ENCODE measurements around the gene NOTUM.
A peak's percentile ranks its signal among the peaks of the same experiment; 100 is the strongest.

NOTUM gene

DNA sequence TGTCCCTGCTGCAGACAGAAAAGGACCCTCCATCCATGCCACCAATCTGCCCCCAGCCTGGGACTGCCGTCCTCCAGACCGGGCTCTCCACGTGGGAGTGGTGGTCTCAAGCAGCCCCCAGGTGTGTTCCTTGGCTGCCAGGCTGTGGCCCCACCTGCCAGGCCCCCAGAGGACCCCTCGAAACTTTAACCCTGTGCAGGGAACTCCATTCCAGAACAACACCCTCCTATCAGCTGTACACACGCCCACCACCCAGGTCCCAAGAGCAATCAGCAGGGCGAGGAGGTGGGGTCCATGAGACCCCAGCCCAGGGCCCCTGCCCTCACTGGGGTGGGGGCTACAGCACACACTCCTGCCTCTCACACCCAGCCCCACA lies 25.3 kb downstream of the NOTUM start:
- DNase-seq (ENCODE audit: low read depth in 2 of 2) = no peak

DNA sequence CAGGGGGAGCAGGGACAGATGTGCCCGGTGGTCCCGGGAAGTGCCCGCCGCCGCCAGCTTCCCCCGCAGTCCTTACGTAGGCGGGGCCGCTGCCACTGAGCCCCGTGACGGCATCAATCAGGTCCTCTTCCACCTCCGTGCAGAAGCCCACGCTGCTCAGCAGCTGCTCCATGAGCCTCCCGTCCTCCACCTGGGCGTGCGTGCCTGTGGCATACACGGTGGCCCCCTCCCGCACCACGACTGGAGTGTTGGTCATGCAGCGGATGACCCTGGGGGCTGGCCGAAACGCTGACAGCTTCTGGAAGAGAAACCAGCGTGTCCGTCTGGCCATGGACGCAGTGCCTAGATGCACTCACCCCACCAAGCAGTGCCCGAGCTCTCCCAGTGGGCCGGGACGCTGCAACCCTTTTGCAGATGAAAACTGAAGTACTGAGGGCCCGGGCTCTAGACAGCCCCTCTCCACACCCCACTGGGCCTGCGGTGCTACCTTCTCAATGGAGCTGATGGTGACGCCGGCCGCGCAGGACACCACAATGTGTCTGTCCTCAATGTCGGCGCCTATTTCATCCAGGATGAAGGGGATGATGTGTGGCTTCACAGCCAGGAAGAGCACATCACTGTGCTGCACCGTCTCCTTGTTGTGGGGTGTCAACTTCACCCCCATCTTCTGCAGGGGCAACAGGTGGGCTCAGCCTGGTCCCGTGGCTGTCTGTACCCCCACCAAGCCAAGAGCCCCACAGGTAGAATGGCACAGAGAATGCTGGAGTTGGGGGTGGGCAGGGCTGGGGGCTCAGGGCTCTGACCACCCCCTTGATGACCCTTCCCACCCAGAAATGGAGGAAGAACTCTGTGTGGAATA lies 25.9 kb downstream of the NOTUM start:
- no peak for DNase-seq (ENCODE audit: low read depth in 2 of 2)

DNA sequence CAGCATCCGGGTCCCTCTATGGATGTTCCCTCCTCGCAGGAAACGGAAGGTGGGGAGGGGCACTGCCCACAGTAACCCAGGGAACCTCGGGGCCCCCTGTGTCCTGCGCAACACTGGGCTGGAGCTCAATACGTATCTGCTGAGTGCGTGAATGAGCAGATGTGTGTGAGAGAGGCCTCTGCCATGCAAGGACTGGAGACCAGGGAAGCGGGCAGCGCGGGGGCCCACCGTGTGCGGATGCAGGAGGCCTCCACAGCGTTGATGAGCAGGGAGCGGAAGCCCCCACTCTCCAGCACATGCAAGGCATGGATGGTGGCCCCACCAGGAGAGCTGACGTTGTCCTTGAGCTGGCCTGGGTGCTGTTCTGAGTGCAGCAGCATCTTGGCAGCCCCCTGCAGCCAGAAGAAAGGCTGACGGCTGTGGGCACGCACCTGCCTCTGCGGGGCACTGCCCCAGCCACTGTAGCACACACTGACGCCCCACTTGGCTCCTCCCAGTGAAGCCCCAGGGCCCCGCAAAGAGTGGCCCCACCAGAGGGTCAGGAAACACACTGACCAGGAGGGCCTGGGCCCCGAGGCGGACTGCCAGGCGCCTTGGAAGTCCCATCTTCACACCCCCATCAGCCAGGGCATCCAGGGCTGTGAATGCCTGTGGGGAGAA lies 26.8 kb downstream of the NOTUM start:
- no peak for DNase-seq (ENCODE audit: low read depth in 2 of 2)

DNA sequence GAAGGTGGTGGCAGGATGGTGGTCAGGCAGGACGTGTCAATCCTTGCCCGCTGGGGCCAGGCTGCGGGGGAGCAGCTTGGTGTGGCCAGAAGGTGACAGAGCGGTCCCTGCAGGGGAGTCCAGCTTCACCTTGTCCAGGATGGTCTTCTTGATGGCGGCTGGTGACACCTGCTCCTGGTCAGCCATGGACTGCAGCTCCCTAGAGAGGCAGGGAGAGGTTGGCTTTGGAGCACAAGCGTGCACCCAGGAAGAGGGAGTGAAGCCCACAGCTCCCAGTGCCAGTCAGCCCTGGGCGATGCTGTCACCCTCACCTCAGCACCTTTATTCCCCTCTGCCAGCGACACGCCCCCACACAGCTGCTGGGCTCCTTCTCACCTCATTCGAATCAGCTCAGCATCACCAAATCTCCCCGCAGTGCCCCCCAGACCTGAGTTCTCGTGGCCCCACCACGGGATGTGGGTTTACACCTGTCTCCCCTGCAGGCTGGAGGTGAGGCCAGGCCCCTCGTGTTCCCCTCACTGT lies 27.7 kb downstream of the NOTUM start:
- DNase-seq (ENCODE audit: low read depth in 2 of 2) = no peak

DNA sequence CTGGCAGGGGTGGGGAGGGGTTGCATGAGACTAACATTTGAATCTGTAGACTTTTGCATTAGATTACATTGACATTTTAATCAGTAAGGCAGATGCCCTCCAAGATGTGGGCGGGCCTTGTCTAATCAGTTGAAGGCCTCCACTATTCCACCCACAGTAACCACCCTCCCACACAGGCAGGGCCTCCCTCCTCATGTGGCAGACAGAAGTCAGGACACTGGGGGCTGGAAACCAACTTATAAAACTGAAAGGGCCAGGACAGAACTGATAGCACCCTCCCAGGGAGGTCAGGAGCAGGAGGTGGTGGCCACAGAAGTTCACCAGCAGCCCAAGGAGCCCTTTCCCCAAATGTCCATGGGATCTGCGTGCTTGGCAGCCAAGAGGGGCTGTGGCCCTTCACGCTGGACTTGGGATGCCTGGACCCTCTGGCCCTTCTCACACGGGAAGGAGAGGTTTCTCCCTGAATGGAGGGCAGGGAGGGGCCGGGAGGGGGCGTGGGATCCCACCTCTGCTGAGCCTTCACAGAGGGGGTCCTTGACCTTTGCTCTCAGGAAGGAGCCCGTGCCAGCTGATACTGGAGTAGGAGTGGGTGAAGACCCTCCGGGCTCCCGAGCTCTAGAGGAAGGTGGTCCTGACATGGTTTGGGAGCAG lies 28.5 kb downstream of the NOTUM start:
- DNase-seq (ENCODE audit: low read depth in 2 of 2) = no peak

DNA sequence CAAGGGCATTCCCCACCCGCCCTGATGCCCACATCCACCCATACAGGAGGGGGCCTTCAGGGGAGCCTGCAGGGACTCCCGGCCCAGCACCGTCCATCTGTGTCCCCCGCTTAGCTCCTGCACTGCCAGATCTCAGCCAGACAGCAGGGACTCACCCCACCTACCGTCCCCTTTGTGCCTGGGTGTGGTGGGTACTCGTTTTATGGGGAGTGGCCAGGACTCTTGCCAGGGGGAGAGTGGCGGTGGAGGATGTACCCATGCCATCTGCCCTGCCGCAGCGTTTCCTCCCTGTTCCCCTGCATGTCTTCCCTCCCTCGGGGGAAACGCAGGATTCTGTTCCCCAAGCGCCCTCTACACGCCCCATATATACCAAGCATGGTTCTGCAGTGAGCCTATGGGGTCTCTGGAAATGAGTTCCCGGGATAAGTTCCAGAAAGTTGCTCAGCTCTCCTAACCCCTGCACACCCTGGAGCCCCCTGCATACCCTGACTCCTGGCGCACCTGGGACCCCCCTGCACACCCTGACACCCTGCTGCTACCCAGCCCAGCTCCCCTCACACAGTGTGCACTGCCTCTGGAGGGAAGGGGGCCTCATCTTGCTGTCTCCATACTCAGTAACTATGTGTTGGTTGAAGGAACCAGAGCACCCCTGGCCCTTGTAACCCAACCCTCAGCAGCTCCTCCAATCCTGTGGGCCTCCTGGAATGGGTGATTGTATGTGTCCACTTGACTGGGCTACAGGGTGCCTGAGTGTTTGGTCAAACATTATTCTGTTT lies 29.2 kb downstream of the NOTUM start:
- DNase-seq (ENCODE audit: low read depth in 2 of 2) = no peak

DNA sequence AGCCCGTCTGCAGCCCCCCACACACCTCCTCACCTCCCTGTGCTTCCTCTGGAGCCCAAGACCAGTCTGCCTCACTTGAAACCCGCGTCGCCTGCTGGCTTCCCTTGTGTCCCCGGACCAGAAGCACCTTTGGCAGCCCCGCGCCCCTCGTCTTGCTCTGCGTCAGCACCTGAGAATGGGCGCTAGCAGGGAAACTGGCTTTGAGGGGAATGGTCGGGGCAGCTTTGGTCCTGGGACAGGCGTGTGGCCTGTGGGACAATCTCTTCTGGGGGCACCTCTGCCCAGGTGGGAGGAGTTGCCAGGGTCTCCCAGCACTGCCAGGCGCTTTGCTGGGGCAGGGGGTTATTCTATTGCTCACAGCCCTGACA lies 29.8 kb downstream of the NOTUM start:
- DNase-seq (ENCODE audit: low read depth in 2 of 2) = no peak

DNA sequence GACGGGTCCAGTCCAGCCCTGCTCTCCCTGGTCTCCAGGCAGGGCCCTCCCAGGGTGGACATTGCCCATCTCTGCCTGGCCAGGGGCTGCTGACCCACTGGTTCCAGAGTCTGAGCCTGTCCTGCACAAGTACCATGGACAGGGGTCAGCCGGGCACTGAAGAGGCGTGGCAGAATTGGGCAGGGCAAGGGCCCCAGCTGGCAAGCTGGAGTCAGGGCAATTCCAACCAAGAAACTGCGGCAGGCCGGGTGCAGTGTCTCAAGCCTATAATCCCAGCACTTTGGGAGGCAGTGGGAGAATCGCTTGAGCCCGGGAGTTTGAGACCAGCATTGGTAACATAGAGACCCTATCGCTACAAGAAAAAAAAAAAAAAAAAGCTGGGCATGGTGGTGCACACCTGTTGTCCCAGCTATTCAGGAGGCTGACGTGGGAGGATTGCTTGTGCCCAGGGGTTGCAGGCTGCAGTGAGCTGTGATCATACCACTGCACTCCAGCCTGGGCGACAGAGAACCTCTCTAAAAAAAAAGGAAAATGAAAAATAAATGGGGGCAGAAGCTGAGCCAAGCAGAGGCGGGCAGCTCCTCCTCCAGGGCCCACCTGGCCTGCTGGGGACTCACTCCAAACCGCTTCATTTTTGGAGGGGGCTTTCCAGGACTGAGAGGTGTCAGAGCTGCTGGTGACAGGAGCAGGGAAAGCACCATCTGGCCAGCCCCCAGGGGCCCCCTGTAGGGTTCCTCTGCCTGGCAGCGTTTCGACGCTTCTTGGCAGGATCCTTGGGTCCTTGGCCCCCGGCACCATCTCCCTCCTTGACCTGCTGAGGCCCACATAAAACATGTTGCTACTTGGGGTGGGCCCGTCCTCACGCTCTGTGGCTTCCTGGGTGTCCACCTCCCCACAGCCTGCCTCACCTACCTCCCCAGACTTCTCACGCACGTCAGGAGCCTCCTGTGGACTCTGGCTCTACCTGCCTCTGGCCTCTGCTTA lies 30.6 kb downstream of the NOTUM start:
- DNase-seq (ENCODE audit: low read depth in 2 of 2) = no peak

DNA sequence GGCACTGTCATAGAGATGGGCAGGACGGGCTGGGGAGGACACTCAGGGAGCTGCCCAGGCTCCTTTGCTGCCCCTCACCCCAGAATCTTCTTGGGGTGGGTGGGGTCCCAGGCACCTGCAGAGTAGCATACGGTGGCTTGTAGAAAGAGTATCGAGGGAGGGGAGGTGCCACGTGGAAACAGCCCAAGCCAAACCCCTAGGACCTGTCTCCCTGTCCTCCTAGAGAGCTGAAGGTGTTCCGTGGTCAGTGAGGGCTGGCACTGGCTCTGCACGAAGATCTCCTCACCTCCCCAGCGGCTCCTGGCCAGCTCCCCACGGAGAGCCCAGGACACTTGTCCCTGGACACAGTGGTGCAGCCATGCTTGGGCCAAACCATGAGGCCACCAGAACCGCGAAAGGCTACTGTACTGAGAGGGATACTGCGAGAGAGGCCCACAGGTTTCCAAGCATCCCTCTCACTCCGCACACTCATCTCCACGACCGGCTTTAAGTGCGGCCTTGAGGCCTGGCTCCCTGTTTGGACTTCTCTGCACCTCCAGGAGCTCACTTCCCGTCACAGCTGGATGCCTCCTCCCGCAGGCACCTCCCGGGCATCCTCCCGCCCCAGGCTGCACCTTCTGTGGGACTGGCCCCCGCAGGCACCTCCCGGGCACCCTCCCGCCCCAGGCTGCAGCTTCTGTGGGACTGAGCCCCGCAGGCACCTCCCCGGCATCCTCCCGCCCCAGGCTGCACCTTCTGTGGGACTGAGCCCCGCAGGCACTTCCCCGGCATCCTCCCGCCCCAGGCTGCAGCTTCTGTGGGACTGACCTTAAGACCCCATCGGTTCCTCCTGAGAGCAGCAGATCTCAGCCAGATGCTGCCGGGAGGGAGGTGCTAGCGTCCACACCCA lies 31.5 kb downstream of the NOTUM start:
- no peak for DNase-seq (ENCODE audit: low read depth in 2 of 2)

DNA sequence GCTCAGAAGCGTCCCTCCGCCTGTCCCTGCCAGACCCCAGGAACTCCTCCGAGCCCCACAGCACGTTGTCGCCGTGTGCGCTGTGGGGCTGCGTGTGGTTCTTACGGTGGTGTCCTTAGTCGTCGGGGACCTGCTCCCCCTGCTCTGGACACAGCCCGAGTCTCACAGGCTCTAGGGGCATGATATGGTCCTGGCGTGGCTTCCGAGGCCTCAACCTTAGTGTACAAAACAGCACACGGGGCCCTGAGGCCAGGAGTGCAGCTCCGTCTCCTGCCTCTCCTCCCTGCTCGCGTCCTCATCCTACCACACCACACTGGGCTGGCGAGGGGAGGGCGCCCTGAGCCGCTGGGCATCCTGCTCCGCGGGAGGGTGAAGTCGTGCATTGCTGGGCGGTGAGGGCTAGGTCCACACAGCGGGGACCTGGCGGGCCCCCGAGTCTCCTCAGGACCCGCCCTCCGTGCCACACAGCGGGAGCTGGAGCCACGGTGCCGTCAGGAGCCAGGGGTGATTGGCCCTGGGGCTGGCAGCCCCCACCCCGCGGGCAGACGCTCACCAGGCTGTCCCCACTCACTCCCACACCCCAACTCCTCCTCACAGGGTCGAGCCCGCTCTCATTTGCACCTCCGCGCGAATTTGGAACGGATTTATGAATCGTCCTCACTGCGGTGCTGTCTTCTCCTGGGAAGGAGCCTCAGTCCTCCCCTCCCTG lies 32.3 kb downstream of the NOTUM start:
- DNase-seq (ENCODE audit: low read depth in 2 of 2) = no peak

DNA sequence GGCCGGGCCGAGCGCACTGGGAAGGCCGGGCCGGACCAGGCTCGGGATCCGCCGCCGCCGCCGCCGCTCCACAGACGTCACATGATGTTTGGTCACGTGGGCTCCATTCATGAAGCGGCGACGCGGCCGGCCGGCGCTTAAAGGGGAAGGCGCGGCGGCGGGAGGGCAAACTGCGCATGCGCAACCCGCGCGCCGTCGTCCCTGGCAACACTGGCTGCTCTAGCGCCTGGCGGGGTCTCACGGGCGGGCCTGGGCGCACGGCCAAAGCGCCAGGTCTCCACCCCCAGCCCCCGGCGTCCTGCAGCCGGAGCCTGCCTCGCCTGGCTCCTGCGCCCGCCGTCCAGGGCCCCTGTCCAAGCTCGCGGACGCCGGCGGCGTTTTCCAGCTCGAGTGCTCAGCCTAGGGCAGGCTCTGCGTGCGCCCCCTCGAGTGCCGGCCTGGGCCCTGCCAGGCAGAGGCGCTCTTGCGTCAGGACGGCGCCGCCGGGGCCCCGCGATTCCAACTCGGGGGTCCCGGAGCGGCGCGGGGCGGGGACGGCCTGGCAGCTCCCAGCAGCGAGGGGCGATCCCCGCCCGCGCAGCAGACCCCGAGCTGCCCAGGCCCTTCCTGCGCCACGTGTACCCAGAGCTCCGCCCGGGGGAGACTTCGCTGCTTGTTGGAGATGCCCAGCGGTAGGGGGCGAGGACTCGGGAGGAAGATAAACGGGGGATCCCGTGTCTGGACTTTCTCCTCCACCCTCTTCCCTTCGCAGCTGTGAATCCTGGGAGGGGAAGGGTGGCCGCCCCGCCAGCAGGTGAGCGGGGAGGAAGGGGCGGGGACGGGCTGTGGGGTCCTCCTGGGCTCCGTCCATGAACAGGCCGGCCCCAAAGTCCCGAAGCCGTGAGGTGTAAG lies 33.1 kb downstream of the NOTUM start, which contains the start of gene MAFG:
MAFG (minus strand) TSS at position 83 of the 891 bp plus-strand sequence. CDS start 4,550 bp downstream, outside the sequence.
- peak; percentile 85 for DNase-seq (ENCODE audit: low read depth in 2 of 2)

DNA sequence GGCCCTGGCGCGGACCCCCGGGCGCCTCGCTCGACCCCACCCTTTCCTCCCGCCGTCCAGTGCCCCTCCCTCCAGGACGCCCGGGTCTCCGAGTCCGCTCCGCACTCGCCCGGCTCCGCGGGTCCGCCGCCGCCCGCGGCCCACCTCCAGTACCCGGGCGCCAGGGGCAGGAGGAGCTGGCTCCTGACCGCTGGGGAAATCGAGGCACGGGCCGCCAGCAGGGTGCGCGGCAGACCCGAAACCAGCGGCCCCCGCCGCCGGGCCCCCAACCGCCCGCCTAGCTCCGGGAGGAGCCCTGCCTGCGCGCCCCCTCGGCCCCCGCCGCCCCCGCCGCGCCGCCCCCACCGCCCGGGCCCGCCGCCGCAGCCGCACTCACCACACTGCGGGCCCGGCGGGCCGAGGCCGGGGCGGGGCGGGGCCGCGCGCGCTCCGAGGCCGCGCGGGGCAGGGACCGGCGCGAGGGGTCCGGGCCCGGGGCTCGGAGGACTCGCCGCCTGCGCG lies 33.8 kb downstream of the NOTUM start:
- no peak for DNase-seq (ENCODE audit: low read depth in 2 of 2)

DNA sequence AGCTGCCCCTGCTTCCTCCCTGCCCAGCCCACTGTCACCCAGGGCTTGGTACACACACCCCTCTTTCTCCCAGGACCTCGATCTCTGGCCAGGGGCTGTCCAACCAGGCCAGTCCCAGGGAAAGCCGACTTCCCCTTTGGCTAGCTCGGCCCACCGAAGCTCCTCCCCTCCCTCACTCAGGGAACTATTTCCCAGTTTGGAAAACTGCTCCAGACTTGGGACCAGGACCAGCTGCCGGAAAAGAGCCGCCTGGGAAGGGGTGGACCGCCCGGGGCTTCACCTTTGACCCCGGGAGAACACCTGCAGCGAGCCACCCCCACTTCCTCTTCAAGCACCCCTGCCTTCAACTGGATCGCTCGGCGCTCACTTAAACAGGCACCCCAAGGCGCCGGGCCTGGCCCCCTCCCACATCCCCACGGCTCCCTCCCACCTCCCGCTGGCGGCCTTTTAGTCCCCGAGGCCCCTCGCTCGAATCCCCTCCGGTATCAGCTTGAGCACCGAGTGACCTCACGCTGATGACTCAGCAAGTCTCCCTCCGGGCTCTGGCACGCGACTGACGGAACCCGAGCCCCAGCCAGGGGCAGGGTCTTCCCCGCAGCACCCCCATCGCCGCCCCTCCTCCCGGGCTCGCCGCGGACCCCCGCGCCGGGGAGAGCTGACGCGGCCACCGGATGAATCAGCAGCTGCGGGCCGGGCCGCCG lies 34.4 kb downstream of the NOTUM start:
- DNase-seq (ENCODE audit: low read depth in 2 of 2) = peak; percentile 8 to 13

DNA sequence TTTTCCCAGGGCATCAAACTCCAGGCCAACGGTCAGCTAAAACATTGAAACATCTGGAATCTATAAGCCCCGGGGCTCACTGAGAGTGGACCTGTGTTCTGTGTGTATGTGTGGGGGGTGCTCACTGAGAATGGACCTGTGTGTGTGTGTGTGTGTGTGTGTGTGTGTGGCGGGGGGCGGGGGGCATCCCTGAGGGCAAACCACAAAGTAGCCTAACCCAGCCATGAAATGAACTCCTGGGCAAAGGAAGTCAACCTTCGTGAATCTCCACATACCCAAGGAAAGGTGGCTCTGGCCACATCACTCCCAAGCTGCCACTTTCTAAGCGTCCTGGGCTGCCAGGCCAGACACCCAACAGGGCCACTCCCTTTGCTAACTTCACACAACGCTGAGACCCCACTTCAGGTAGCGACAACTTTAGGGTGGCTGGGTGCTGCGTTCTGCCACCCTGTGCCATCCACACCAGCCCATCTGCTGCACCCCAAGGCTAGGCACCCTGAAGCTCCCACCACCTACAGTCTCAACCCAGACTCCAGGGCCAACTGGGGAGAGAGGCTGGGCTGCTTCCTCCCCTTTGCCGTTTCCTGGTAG lies 35.0 kb downstream of the NOTUM start:
- no peak for DNase-seq (ENCODE audit: low read depth in 2 of 2)

DNA sequence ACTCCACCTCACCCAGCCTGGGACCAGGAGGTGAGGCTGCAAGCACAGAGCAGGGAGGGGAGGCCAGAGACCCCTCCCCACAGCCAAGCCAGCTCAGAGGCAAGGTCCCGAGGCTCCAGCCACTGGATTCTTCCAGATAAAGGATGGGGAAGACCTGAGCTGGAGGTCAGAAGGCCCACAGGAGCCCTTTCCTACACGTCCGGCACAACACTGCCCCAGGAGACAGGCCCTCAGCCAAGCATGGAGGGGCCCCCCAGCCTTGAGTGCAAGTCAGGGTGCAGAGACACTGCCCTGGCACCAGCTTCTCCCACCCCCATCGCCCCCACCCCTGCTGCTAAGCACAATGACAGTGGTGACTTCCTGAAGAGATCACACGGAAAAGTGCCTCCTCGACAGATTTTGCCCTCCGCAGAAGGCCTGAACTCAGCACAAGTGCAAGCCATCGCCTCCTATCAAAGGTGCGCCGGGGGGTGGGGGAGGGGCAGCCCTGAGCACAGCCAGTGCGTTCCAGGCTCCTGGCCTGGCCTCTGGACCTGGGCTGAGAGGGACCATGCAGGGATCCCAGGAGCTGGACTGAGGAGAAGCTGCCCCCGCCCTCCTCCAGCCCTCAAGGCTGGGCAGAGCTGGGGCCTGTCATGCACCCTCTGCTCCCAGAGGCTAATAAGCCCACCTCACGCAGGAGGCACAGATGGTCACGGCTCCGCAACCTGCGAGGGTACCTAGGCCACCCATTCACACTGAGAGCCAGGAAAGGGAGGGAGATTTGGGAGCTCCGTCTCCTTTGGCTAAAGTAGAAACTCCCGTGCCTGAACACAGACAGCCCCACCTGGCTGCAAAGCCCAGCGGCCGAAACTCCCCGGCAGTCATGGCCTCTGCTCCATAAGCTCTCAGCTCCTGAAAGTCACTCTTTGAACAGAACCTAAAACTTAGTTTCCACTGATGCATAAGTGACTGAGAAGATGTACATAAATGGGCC lies 36.1 kb downstream of the NOTUM start:
- DNase-seq (ENCODE audit: low read depth in 2 of 2) = no peak

All from fibroblast of skin of left biceps (primary cell).